Anterior cingulate cortex (tissue), 58 donors: ENCODE data around the gene OTOF.

Experiments used
- DNase-seq, 58 donors: peaks; one replicate each; lab custom pipeline; 2025; lab: John Stamatoyannopoulos, UW

Gene OTOF

GRCh38 chr2:26503231-26503880 lies 25.4 kb upstream of the OTOF start:
- DNase-seq, result peak in 53 of 58 donors; percentile 12 to 71 (median 39)

GRCh38 chr2:26500406-26500805 lies 22.5 kb upstream of the OTOF start:
- DNase-seq, result no peak

GRCh38 chr2:26495705-26496297 lies 17.9 kb upstream of the OTOF start:
- DNase-seq, result no peak

GRCh38 chr2:26494891-26495290 lies 17.0 kb upstream of the OTOF start:
- no peak for DNase-seq

GRCh38 chr2:26494199-26494598 lies 16.3 kb upstream of the OTOF start:
- no peak for DNase-seq

GRCh38 chr2:26493566-26493965 lies 15.6 kb upstream of the OTOF start:
- no peak for DNase-seq

- no peak for DNase-seq
Observed at GRCh38 chr2:26492749-26493515, 15.0 kb upstream of the OTOF start.

GRCh38 chr2:26491563-26492167 lies 13.7 kb upstream of the OTOF start:
- no peak for DNase-seq

- DNase-seq, result no peak
Observed at GRCh38 chr2:26489213-26489850, 11.4 kb upstream of the OTOF start.

- peak in 25 of 58 donors; percentile 3 to 57 (median 20) for DNase-seq
Observed at GRCh38 chr2:26488463-26489212, 10.7 kb upstream of the OTOF start.

- DNase-seq, result no peak
Observed at GRCh38 chr2:26487192-26487591, 9.3 kb upstream of the OTOF start.

GRCh38 chr2:26486789-26487188 lies 8.9 kb upstream of the OTOF start:
- DNase-seq, result no peak

GRCh38 chr2:26485725-26486418 lies 7.9 kb upstream of the OTOF start:
- DNase-seq, result no peak

- DNase-seq, result no peak
Observed at GRCh38 chr2:26485099-26485498, 7.2 kb upstream of the OTOF start.

GRCh38 chr2:26484579-26484978 lies 6.7 kb upstream of the OTOF start:
- DNase-seq, result no peak

GRCh38 chr2:26483957-26484565 lies 6.1 kb upstream of the OTOF start:
- DNase-seq, result no peak

- DNase-seq, result no peak
Observed at GRCh38 chr2:26483516-26483915, 5.6 kb upstream of the OTOF start.

- DNase-seq, result no peak
Observed at GRCh38 chr2:26483027-26483326, 5.1 kb upstream of the OTOF start.
